Bone marrow (tissue), 2 donors: Measurements from ENCODE around the gene TCF19.
"Not testable (repeated sequence)": the region's sequence is repeated elsewhere in the genome, so short reads cannot be mapped to it uniquely, and the experiment has no call there.

Experiments used
- DNase-seq, 2 donors: peaks; one replicate each; lab custom pipeline; 2025; lab: John Stamatoyannopoulos, UW

TCF19 gene

GRCh38 chr6:31183287-31183686, 24.9 kb downstream of the TCF19 start:
- DNase-seq, result not testable (repeated sequence)

GRCh38 chr6:31183859-31184258, 25.5 kb downstream of the TCF19 start:
- DNase-seq, result not testable (repeated sequence)

GRCh38 chr6:31185695-31186051, 27.3 kb downstream of the TCF19 start:
- DNase-seq, result not testable (repeated sequence)

- no peak for DNase-seq
Observed at GRCh38 chr6:31186052-31186734, 27.8 kb downstream of the TCF19 start.

GRCh38 chr6:31187780-31188194, 29.4 kb downstream of the TCF19 start:
- no peak for DNase-seq

DNA sequence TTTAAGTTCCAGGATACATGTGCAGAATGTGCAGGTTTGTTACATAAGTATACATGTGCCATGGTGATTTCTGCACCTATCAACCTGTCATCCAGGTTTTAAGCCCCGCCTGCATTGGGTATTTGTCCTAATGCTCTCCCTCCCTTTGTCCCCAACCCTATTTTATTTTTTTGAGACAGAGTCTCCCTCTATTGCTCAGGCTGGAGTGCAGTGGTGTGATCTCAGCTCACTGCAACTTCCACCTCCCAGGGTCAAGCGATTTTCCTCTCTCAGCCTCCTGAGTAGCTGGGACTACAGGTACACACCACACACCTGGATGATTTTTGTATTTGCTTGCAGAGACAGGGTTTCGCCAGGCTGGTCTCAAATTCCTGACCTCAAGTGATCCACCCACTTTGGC, 30.8 kb downstream of the TCF19 start:
- not testable (repeated sequence) for DNase-seq

DNA sequence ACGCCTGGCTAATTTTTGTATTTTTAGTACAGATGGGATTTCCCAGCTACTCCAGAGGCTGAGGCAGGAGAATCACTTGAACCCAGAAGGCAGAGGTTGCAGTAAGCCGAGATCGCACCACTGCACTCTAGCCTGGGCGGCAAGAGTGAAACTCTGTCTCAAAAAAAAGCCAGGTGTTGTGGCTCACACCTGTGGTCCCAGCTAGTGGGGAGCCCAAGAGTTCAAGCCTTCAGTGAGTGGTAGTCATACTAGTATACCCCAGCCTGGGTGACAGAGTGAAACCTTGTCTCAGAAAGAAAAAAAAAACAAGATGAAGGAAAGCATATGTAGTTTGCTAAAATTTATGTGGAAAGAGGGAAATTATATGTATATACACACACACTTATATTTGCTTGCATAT, 32.1 kb downstream of the TCF19 start:
- DNase-seq, result no peak

- DNase-seq, result peak in 1 of 2 donors; percentile 36
Observed at GRCh38 chr6:31192431-31193105, 34.2 kb downstream of the TCF19 start.

- DNase-seq, result no peak
Observed at GRCh38 chr6:31193206-31193605, 34.8 kb downstream of the TCF19 start.

- DNase-seq, result no peak
Observed at GRCh38 chr6:31194061-31194834, 35.9 kb downstream of the TCF19 start.

GRCh38 chr6:31195308-31195979, 37.1 kb downstream of the TCF19 start:
- DNase-seq, result not testable (repeated sequence)

- not testable (repeated sequence) for DNase-seq
Observed at GRCh38 chr6:31196251-31197022, 38.0 kb downstream of the TCF19 start.

DNA sequence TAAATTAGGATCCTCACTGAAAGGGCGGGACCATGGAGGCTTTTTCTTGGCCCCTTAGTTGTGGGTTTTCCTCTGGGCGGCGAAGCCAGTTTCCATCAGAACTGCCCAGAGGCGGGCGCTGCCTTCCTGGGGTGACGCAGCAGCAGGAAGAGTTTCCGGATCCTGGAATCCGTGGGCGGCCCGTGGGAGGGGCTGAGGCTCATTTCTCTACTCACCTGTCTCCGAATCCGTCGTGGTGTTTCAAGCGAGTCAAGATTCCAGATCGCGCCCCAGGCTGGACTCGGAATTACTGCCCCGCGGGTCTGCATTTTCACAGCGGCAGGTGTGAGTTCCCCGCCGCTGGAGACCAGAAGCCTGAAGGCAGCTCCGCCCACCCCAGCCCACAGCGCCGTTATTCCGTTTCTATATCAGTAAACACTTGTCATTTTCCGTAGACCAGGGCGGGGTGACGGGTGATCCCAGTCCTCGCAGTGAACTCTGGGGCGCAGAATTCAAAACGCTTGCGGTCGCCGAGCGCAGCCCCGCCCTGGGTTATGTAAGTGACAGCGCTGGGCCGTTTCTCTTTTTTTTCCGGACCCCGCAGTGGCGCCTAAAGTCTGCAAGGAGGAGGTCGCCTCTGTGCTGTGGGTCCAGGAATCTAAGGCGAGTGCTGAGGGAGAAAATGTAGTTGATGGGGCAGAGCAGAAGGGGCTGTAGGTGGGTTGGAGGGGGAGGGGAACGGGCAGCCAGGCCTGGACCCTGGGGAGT, 39.3 kb downstream of the TCF19 start:
- DNase-seq, result peak; percentile 78 to 92

DNA sequence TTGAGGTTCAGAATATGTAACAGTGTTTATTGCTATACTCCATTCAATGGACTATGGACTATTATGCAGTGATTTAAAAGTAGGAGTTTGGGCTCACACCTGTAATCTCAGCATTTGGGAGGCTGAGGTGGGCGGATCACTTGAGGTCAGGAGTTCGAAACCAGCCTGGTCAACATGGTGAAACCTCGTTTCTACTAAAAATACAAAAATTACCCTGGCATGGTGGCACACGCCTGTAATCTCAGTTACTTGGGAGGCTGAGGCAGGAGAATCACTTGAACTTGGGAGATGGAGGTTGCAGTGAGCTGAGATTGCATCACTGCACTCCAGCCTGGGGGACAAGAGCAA, 40.7 kb downstream of the TCF19 start:
- not testable (repeated sequence) for DNase-seq

- no peak for DNase-seq
Observed at GRCh38 chr6:31202259-31203166, 44.1 kb downstream of the TCF19 start.

DNA sequence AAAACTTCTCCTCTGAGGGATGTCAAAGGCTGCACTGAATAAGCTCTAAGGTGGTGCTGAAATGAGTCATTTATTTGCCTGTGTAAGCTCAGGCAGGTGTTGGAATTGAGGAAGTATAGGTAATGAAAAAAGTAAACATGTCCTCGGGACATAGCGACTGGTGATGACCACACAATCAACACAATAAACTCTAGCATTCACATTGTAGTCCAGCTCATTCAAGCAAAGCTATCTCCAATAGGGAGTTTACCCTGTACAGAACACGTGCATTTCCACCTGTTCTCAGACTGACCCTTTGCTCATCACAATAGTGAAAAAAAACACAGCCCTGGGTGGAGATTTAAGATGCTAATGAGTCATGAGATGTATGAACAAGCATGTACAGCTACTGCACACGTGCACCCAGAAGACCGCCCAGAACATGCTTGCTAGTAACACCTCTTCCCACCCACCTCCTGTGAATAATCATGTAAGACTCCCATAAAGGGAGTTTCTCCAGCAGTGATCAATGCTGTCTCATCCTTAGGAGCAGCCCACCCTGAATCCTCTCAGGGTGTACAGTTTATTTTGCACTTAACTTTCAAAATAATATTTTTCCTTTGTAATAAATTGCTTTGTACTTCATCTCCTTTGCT, 45.1 kb downstream of the TCF19 start:
- peak in 1 of 2 donors; percentile 64 for DNase-seq

DNA sequence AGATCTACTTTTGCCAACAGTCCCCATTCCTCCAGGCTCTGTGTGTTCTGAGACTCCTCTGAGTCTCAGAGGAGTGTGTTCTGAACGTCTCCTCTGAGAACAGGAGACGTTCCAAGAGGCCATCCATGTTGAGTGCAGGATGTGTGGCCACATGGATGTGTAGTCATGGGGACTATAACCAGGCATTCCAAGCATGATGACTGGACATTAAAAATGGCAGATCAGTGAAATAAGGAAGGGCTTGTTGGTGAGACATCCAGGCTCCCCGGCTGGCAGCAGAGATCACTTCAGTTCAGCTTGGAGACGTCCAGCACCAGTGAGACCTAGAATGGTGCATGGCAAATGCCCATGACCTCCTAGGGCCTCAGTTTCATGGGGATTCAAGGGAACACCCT, 46.4 kb downstream of the TCF19 start:
- DNase-seq, result no peak

GRCh38 chr6:31205638-31206037, 47.2 kb downstream of the TCF19 start:
- DNase-seq, result no peak

DNA sequence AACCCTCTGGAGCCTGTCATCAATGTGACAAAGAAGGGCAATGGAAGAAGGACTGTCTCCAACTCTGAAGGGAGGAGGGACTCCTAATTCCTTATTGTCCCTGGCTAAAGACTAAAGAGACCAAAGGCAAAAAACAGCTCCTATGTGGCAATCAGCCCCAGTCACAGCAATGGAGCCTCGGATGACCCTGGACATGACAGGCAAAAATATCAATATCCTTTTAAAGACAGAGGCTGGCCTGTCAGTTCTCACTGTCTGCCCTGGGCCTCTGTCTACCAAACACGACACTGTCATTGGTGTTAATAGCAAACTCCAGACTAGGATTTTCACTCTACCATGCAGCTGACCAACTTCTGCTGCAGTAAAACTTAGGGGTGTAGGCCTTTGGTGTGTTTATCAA, 50.1 kb downstream of the TCF19 start:
- DNase-seq, result no peak
